Measurements from ENCODE around the gene GBF1.

The GBF1 gene

DNA sequence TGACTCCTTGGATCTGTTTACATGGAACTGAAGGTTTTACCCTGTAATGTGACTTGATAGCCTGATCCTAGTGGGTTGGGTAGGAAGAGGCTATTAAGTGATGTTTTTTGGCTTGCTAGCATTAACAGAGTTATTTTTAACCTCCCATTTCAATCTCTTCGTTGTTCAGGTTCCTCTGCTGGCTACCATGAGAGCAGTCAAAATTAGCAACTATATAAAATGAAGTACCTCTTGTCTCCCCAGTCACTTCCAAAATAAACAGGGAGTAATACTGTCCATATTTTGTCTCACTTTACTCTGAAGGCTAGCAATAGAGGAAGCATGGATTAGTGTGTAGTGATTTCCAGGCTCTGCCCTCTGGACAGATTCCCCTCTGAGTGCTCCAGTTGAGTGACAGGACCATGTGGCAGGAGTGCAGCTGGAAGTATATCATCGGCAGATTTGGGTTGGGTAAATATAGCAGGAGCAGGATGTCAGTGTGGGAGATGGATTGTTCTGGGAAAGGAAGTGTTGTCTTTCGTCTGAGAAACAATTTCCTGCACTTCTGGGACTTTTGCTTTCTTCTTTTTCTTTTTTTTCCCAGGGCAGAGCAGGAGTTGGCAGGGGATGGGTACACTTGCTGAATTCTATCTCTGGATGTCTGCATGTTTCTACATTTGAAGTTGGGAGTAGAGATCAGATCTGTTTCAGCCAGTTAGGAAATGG is 35.2 kb downstream of the GBF1 start:
- Histone ChIP-seq H3K27me3 (ENCODE audit: control insufficient read depth in 1 of 2, insufficient read depth in 2 of 2, low read length in 2 of 2) (no peaks in the 10 kb centered on the region), H3K4me3 (ENCODE audit: low read depth in 1 of 2, low read length in 2 of 2) (no peak overlapping the region), H3K9ac (ENCODE audit: low read length) (no peak overlapping the region), H3K27ac (ENCODE audit: low read depth, low read length) (no peak overlapping the region), H3K4me1 (ENCODE audit: insufficient read depth, low read length) (peaks cover 21% of the 10 kb centered on the region), H3K36me3 (ENCODE audit: insufficient read depth, low read length) (no peaks in the 10 kb centered on the region), H3K9me3 (ENCODE audit: low read length) (no peaks in the 10 kb centered on the region)

DNA sequence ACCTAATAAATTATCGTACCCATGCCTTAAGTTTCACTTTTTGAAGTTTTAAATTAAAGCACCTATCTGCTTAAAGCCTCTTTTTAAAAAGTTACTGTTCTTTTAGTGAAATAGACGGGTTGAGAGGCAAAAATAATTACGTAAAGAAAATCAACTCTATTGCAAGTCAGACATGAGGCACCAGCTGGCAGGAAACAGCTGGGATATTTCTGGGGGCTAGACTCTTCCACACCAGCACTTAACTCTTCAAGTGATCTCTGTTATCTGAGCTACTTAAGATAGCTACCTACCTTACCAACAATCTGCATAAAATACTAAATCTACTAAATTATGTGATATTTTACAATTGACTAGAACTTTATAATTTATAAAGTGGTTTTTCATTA is 35.8 kb downstream of the GBF1 start:
- no peaks in the 10 kb centered on the region for H3K9me3 ChIP-seq (ENCODE audit: low read length)
- H3K27me3 ChIP-seq (ENCODE audit: control insufficient read depth in 1 of 2, insufficient read depth in 2 of 2, low read length in 2 of 2): no peaks in the 10 kb centered on the region
- H3K4me1 ChIP-seq (ENCODE audit: insufficient read depth, low read length): peaks cover 21% of the 10 kb centered on the region
- no peak overlapping the region for H3K4me3 ChIP-seq (ENCODE audit: low read depth in 1 of 2, low read length in 2 of 2)
- H3K36me3 ChIP-seq (ENCODE audit: insufficient read depth, low read length): no peaks in the 10 kb centered on the region
- H3K9ac ChIP-seq (ENCODE audit: low read length): no peak overlapping the region
- H3K27ac ChIP-seq (ENCODE audit: low read depth, low read length): no peak overlapping the region

DNA sequence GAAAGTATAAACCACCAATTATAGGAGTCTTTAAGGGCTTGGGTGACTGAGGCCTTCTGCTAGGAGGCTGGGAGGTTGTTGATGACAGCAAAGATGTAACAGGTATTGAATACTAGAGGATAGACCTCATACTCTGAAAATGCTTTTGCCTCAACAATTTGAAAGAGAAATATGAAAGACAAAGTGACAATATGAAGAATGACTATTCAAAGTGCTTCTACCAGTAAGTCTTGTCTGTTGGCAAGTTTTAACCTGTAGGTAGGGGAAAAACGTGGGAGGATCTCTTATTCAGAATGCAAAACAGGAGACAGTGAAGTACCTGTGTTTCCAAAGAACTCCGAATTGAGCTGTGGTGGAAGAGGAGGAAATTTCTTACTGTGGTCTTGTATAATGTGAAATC is 38.2 kb downstream of the GBF1 start:
- H3K27ac ChIP-seq (ENCODE audit: low read depth, low read length): no peak overlapping the region
- no peak overlapping the region for H3K9ac ChIP-seq (ENCODE audit: low read length)
- peaks cover 21% of the 10 kb centered on the region for H3K4me1 ChIP-seq (ENCODE audit: insufficient read depth, low read length)

DNA sequence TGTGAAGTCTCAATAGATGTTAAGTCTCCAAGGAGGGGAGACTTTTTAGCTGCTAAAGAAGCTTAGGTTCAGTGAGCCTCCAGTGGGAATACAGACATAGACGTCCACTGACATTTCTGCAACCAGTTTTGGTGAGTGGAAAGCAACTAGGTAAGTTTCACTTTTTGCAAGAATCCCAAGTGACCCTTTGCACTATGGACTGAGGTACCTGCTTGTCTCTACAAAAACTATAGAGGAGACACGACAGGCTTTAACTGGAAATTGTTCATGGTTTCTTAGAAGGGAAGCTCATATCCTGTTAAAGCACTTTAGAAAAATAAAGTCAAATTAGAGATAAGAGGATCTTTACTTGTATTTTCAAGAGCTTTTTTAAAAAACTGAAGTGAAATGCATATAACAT is 38.6 kb downstream of the GBF1 start:
- H3K27ac ChIP-seq (ENCODE audit: low read depth, low read length): no peak overlapping the region
- H3K4me1 ChIP-seq (ENCODE audit: insufficient read depth, low read length): peaks cover 21% of the 10 kb centered on the region
- no peak overlapping the region for H3K4me3 ChIP-seq (ENCODE audit: low read depth in 1 of 2, low read length in 2 of 2)
- H3K27me3 ChIP-seq (ENCODE audit: control insufficient read depth in 1 of 2, insufficient read depth in 2 of 2, low read length in 2 of 2): no peaks in the 10 kb centered on the region
- H3K9me3 ChIP-seq (ENCODE audit: low read length): no peaks in the 10 kb centered on the region
- no peak overlapping the region for H3K9ac ChIP-seq (ENCODE audit: low read length)
- H3K36me3 ChIP-seq (ENCODE audit: insufficient read depth, low read length): peaks cover 4% of the 10 kb centered on the region

More for the DNA sequence above, 38.2 kb downstream of the GBF1 start:
- peaks cover 4% of the 10 kb centered on the region for H3K36me3 ChIP-seq (ENCODE audit: insufficient read depth, low read length)
- no peaks in the 10 kb centered on the region for H3K9me3 ChIP-seq (ENCODE audit: low read length)
- H3K4me3 ChIP-seq (ENCODE audit: low read depth in 1 of 2, low read length in 2 of 2): no peak overlapping the region
- H3K27me3 ChIP-seq (ENCODE audit: control insufficient read depth in 1 of 2, insufficient read depth in 2 of 2, low read length in 2 of 2): no peaks in the 10 kb centered on the region

DNA sequence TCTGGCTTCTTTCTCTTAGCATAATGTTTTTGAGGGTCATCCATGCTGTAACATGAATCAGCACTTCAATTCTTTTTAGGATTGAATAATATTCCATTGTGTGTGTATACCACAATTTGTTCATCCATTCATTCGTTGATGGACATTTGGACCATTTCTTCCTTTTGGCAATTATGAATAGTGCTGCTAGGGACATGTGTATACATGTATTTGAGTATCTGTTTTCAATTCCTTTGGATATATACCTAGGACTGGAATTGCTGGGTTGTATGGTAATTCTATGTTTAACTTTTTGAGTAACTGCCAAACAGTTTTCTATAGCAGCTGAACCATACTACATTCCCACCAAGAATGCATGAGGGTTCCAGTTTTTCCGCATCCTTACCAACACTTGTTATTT is 39.2 kb downstream of the GBF1 start:
- Histone ChIP-seq H3K4me1 (ENCODE audit: insufficient read depth, low read length) (peaks cover 17% of the 10 kb centered on the region), H3K4me3 (ENCODE audit: low read depth in 1 of 2, low read length in 2 of 2) (no peak overlapping the region), H3K9ac (ENCODE audit: low read length) (no peak overlapping the region), H3K9me3 (ENCODE audit: low read length) (no peaks in the 10 kb centered on the region), H3K27ac (ENCODE audit: low read depth, low read length) (no peak overlapping the region), H3K27me3 (ENCODE audit: control insufficient read depth in 1 of 2, insufficient read depth in 2 of 2, low read length in 2 of 2) (no peaks in the 10 kb centered on the region), H3K36me3 (ENCODE audit: insufficient read depth, low read length) (peaks cover 4% of the 10 kb centered on the region)

DNA sequence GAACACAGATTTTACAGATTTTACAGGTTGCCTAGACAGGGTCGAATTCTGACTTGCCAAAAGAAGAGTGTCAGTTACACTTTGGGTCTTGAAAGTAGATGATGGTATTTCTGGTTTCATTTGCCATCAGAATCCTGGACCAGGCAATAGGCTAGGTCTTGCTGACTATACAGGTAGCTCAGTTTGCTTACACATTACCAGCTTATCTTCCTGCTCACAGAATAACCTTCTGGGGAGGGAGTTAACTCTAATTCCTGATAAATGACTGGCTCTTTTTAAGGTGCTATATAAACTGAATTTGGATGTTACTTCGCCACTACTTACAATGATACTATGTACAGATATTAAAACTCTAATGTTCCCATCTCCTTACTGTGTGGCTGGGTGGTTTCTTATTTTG is 39.8 kb downstream of the GBF1 start:
- Histone ChIP-seq H3K9me3 (ENCODE audit: low read length) (no peaks in the 10 kb centered on the region), H3K4me1 (ENCODE audit: insufficient read depth, low read length) (peaks cover 11% of the 10 kb centered on the region), H3K36me3 (ENCODE audit: insufficient read depth, low read length) (peaks cover 4% of the 10 kb centered on the region), H3K27ac (ENCODE audit: low read depth, low read length) (no peak overlapping the region), H3K4me3 (ENCODE audit: low read depth in 1 of 2, low read length in 2 of 2) (no peak overlapping the region), H3K9ac (ENCODE audit: low read length) (no peak overlapping the region), H3K27me3 (ENCODE audit: control insufficient read depth in 1 of 2, insufficient read depth in 2 of 2, low read length in 2 of 2) (no peaks in the 10 kb centered on the region)

DNA sequence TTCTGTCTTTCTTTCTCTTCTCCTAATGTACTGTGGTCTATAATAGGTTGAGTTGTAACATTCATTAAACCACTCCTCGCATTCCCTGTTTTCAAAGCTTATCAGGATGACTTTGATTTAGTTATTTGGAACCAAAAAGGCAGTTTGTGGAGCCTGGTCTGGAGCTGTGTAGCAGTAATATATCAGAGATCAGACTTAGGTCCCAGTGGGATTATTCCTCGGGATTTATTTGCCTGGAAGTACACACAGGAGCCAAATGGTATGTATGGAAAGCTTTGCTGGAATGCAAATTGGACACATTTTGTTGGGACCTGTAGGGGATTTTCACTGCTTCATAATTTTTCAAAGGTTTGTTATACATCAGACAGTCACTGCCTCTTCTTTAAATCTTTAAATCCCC is 40.9 kb downstream of the GBF1 start:
- Histone ChIP-seq H3K27me3 (ENCODE audit: control insufficient read depth in 1 of 2, insufficient read depth in 2 of 2, low read length in 2 of 2) (no peaks in the 10 kb centered on the region), H3K4me1 (ENCODE audit: insufficient read depth, low read length) (peaks cover under 1% of the 10 kb centered on the region), H3K9me3 (ENCODE audit: low read length) (no peaks in the 10 kb centered on the region), H3K27ac (ENCODE audit: low read depth, low read length) (no peak overlapping the region), H3K4me3 (ENCODE audit: low read depth in 1 of 2, low read length in 2 of 2) (no peak overlapping the region), H3K36me3 (ENCODE audit: insufficient read depth, low read length) (peaks cover 4% of the 10 kb centered on the region), H3K9ac (ENCODE audit: low read length) (no peak overlapping the region)

DNA sequence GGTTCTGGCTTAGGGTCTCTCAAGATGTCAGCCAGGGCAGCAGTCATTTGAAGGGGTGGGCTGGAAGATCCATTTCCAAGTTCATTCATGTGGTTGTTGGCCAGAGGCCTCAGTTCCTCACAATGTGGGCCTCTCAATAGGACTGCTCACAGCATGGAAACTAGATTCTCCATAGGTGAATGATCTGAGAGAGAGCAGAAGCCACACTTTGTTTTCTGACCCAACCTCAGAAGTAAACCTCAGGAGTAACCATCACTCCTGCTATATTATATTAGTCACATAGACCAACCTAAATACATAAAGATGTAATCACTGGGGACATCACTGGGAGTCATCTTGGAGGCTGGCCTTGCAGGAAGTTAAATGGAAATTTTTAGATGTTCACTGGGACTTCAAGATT is 42.2 kb downstream of the GBF1 start:
- no peak overlapping the region for H3K27ac ChIP-seq (ENCODE audit: low read depth, low read length)
- peaks cover 5% of the 10 kb centered on the region for H3K4me1 ChIP-seq (ENCODE audit: insufficient read depth, low read length)
- peaks cover 4% of the 10 kb centered on the region for H3K36me3 ChIP-seq (ENCODE audit: insufficient read depth, low read length)
- no peak overlapping the region for H3K9ac ChIP-seq (ENCODE audit: low read length)
- no peaks in the 10 kb centered on the region for H3K27me3 ChIP-seq (ENCODE audit: control insufficient read depth in 1 of 2, insufficient read depth in 2 of 2, low read length in 2 of 2)
- H3K4me3 ChIP-seq (ENCODE audit: low read depth in 1 of 2, low read length in 2 of 2): no peak overlapping the region
- no peaks in the 10 kb centered on the region for H3K9me3 ChIP-seq (ENCODE audit: low read length)

DNA sequence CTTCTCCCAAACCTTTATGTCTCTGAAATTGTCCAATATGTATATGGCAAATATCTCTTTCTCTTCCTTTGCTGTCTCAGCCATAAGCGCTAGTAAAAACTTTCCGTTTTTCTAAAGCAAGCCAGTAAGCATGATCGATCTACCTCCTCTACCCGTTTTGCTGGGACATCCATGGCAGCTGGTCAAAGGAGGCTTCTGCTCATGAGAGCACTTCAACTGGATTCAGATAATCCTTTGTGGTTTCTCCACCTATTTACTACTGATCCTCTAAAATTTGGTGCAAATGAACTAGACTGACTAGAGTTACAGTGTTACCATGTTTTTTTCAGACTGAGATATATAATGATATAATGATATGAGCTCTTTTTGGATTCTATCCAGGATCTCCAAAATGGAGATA is 42.7 kb downstream of the GBF1 start:
- Histone ChIP-seq H3K36me3 (ENCODE audit: insufficient read depth, low read length) (peaks cover 4% of the 10 kb centered on the region), H3K4me3 (ENCODE audit: low read depth in 1 of 2, low read length in 2 of 2) (no peak overlapping the region), H3K27me3 (ENCODE audit: control insufficient read depth in 1 of 2, insufficient read depth in 2 of 2, low read length in 2 of 2) (no peaks in the 10 kb centered on the region), H3K9ac (ENCODE audit: low read length) (no peak overlapping the region), H3K9me3 (ENCODE audit: low read length) (no peaks in the 10 kb centered on the region), H3K27ac (ENCODE audit: low read depth, low read length) (no peak overlapping the region), H3K4me1 (ENCODE audit: insufficient read depth, low read length) (peaks cover 5% of the 10 kb centered on the region)

DNA sequence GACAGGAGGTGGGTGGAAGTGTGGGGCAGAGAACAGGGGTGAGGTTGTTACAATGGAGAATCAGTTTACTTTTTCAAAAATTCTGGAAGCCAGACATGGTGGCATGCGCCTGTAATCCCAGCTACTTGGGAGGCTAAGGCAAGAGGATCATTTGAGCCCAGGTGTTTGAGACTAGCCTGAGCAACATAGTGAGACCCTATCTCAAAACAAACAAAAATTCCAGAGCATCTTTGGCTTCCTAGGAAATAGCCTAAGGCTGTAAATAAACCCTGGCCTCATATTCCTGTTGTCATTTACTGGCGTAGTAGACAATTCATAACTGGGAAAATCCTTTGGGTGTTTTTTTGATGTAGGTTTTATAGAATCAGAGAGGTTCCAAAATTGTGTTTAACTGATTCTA is 44.0 kb downstream of the GBF1 start:
- Histone ChIP-seq H3K36me3 (ENCODE audit: insufficient read depth, low read length) (peaks cover 4% of the 10 kb centered on the region), H3K9ac (ENCODE audit: low read length) (no peak overlapping the region), H3K9me3 (ENCODE audit: low read length) (no peaks in the 10 kb centered on the region), H3K4me1 (ENCODE audit: insufficient read depth, low read length) (peaks cover 5% of the 10 kb centered on the region), H3K27me3 (ENCODE audit: control insufficient read depth in 1 of 2, insufficient read depth in 2 of 2, low read length in 2 of 2) (no peaks in the 10 kb centered on the region), H3K4me3 (ENCODE audit: low read depth in 1 of 2, low read length in 2 of 2) (no peak overlapping the region), H3K27ac (ENCODE audit: low read depth, low read length) (no peak overlapping the region)

DNA sequence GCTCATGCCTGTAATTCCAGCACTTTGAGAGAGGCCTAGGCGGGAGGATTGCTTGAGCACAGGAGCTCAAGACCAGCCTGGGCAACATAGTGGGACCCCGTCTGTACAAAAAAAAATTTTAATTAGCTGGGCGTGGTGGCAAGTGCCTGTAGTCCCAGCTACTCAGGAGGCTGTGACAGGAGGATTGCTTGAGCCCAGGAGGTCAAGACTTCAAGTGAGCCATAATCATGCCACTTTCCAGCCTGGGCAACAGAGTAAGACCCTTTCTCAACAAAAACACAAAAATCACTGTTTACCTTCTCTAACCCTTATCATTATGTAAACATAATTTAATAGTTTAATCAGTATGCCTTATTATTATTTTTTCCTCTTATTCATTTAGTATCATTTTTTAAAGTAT is 44.5 kb downstream of the GBF1 start:
- H3K9ac ChIP-seq (ENCODE audit: low read length): no peak overlapping the region
- H3K27ac ChIP-seq (ENCODE audit: low read depth, low read length): no peak overlapping the region
- peaks cover 5% of the 10 kb centered on the region for H3K4me1 ChIP-seq (ENCODE audit: insufficient read depth, low read length)
- no peaks in the 10 kb centered on the region for H3K9me3 ChIP-seq (ENCODE audit: low read length)
- no peaks in the 10 kb centered on the region for H3K27me3 ChIP-seq (ENCODE audit: control insufficient read depth in 1 of 2, insufficient read depth in 2 of 2, low read length in 2 of 2)
- no peak overlapping the region for H3K4me3 ChIP-seq (ENCODE audit: low read depth in 1 of 2, low read length in 2 of 2)
- H3K36me3 ChIP-seq (ENCODE audit: insufficient read depth, low read length): peaks cover 4% of the 10 kb centered on the region

DNA sequence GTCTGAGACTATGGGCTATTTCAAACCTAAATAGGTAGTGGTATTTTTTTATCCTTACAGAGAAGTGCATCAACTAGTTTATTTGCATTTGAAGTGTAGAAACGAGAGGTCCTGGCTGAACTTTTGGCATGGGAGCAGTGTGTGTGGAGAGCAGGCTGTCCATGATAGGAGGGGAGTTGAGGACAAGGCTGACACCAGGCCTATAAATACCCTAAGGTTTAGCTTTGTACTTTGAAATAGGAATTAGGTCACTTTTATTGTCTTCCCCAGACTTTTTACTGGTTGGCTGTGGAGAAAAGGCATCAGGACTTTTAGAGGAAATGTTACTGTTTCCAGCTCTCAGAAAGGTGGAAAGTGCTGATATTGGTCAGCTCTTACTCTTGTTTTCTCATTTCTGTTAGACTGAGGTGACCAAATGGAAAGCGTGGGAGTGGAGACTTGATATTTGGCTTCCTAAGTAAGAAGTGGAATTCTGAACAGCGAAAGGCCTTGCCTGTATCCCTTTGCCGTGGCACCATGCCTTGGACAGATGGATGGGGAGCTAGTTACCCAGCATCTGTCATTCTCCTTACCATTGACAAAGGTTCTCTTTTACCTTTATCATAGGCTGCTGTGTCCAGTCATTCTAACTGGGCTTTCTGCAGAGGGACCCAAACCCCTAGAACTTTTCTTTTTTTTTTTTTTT is 46.0 kb downstream of the GBF1 start:
- H3K4me1 ChIP-seq (ENCODE audit: insufficient read depth, low read length): peaks cover 5% of the 10 kb centered on the region

More for the DNA sequence above, 46.0 kb downstream of the GBF1 start:
- H3K27ac ChIP-seq (ENCODE audit: low read depth, low read length): no peak overlapping the region
- no peak overlapping the region for H3K9ac ChIP-seq (ENCODE audit: low read length)
- H3K4me3 ChIP-seq (ENCODE audit: low read depth in 1 of 2, low read length in 2 of 2): no peak overlapping the region
- no peaks in the 10 kb centered on the region for H3K27me3 ChIP-seq (ENCODE audit: control insufficient read depth in 1 of 2, insufficient read depth in 2 of 2, low read length in 2 of 2)
- no peaks in the 10 kb centered on the region for H3K9me3 ChIP-seq (ENCODE audit: low read length)
- peaks cover 4% of the 10 kb centered on the region for H3K36me3 ChIP-seq (ENCODE audit: insufficient read depth, low read length)
